ENCODE results near the gene STARD10.

GRCh38 chr11:72826942-72827480, 33.2 kb upstream of the STARD10 start:
- TF ChIP-seq CTCF (IDR thresholded peaks at IDR 0.05) (no peak), POLR2A (IDR thresholded peaks at IDR 0.05) (no peak)

Data from esophagus squamous epithelium (tissue), 4 donors.